ENCODE results near the gene VWF.

- no peak for TF ChIP-seq CTCF (IDR thresholded peaks at IDR 0.05; ENCODE audit: insufficient read depth, low read length)
- TF ChIP-seq REST (IDR thresholded peaks at IDR 0.05; ENCODE audit: insufficient replicate concordance, low read depth), result no peak
- no peak for TF ChIP-seq POLR2AphosphoS5 (IDR thresholded peaks at IDR 0.05; ENCODE audit: low read depth)
- no peak for TF ChIP-seq SPI1 (IDR thresholded peaks at IDR 0.05; ENCODE audit: borderline replicate concordance, low read depth)
These were observed 200.7 kb downstream of the VWF start for GRCh38 chr12:5923751-5924150.
